Keratinocyte (primary cell): Measurements from ENCODE around the gene CHSY3. TPM values are rescaled to one million over a fixed set of nuclear protein-coding genes. Genes with fewer than 3 reads are reported as not detected.

Experiments used
- DNase-seq: peaks from one replicate; pipeline ENCODE4 v3.0.0-alpha.2; 2011; ENCODE audit warnings: low read depth, missing footprints, low spot score
- FAIRE-seq: peaks from 2 replicates; lab custom pipeline; 2011; peaks lifted over from hg19 to GRCh38; lab: Jason Lieb, UNC
- H2AFZ ChIP-seq: 2 replicates; pipeline ENCODE4 v1.6.0; 2012; ENCODE audit warnings: low read length, control low read depth, inconsistent platforms; ENCODE audit not compliant: control insufficient read depth
- H3K27ac ChIP-seq: 2 replicates; pipeline ENCODE4 v1.5.1; 2011; ENCODE audit warnings: low read length; ENCODE audit not compliant: control insufficient read depth, insufficient read depth
- H3K27me3 ChIP-seq: 3 replicates; pipeline ENCODE4 v1.6.0; 2011; ENCODE audit warnings: low read length; ENCODE audit not compliant: control insufficient read depth, insufficient read depth; ENCODE audit errors: extremely low read depth
- H3K36me3 ChIP-seq, 2 experiments: 2 replicates in 1 of 2; 3 replicates in 1 of 2; pipeline ENCODE4 v1.5.1; 2011; ENCODE audit warnings: low read length in 2 of 2, mild to moderate bottlenecking in 1 of 2; ENCODE audit not compliant: control insufficient read depth in 2 of 2, insufficient read depth in 2 of 2; ENCODE audit errors: extremely low read depth in 1 of 2
- H3K4me1 ChIP-seq: 3 replicates; pipeline ENCODE4 v1.5.1; 2011; ENCODE audit warnings: low read length; ENCODE audit not compliant: control insufficient read depth, insufficient read depth; ENCODE audit errors: extremely low read depth
- H3K4me2 ChIP-seq: 3 replicates; pipeline ENCODE4 v1.6.0; 2011; ENCODE audit warnings: low read depth, low read length; ENCODE audit not compliant: control insufficient read depth, insufficient read depth; ENCODE audit errors: extremely low read depth
- H3K4me3 ChIP-seq, 3 experiments: fragments of 200-600 bp in 1 of 3; sonication (generic) in 1 of 3; 2 replicates in 2 of 3; 3 replicates in 1 of 3; pipeline ENCODE4 v1.5.1; 2011 to 2016; ENCODE audit warnings: low read length in 3 of 3, mild to moderate bottlenecking in 3 of 3, control low read depth in 2 of 3, inconsistent platforms in 1 of 3, low read depth in 1 of 3, mixed read lengths in 1 of 3, mixed run types in 1 of 3, moderate library complexity in 1 of 3; ENCODE audit not compliant: control insufficient read depth in 2 of 3, insufficient read depth in 2 of 3; ENCODE audit errors: extremely low read depth in 1 of 3
- H3K79me2 ChIP-seq: 2 replicates; pipeline ENCODE4 v1.6.0; 2012; ENCODE audit warnings: low read length; ENCODE audit not compliant: control insufficient read depth, insufficient read depth
- H3K9ac ChIP-seq: 3 replicates; pipeline ENCODE4 v1.6.0; 2011; ENCODE audit warnings: low read length; ENCODE audit not compliant: control insufficient read depth, insufficient read depth; ENCODE audit errors: extremely low read depth
- H3K9me1 ChIP-seq: 3 replicates; pipeline ENCODE4 v1.6.0; 2011; ENCODE audit warnings: low read length; ENCODE audit not compliant: control insufficient read depth, insufficient read depth; ENCODE audit errors: extremely low read depth
- H3K9me3 ChIP-seq: 2 replicates; pipeline ENCODE4 v1.5.1; 2012; ENCODE audit warnings: low read depth, low read length; ENCODE audit not compliant: control insufficient read depth
- H4K20me1 ChIP-seq: 3 replicates; pipeline ENCODE4 v1.6.0; 2011; ENCODE audit warnings: low read length; ENCODE audit not compliant: control insufficient read depth, insufficient read depth; ENCODE audit errors: extremely low read depth
- CTCF ChIP-seq, 3 experiments: IDR thresholded peaks in 1 of 3; conservative IDR thresholded peaks in 1 of 3; optimal IDR thresholded peaks in 1 of 3; 2 replicates in 2 of 3; 3 replicates in 1 of 3; pipeline versions ENCODE3 to v1.5.1; 2011; ENCODE audit warnings: low read length in 3 of 3, mild to moderate bottlenecking in 3 of 3, moderate library complexity in 2 of 3, control low read depth in 1 of 3, inconsistent platforms in 1 of 3; ENCODE audit not compliant: insufficient read depth in 2 of 3; ENCODE audit errors: extremely low read depth in 1 of 3
- EZH2 ChIP-seq: IDR thresholded peaks from one replicate; pipeline ENCODE4 v1.6.1; 2012; ENCODE audit warnings: inconsistent platforms, mild to moderate bottlenecking, low read length, moderate library complexity
- dilution Hi-C: fragments of 300-500 bp; cut with MboI; formaldehyde crosslinking; loops from one replicate; pipeline ENCODE4 v1.7.0; 2020; ENCODE audit warnings: low sequenced_read_pairs; ENCODE audit not compliant: extremely low pct_ligation_motif_present
- polyA plus RNA-seq, 5 experiments: library from polyadenylated mRNA; depleted of rRNA in 3 of 5; stranded (reverse) in 3 of 5; stranded (forward) in 1 of 5; unstranded in 1 of 5; fragments of >200 nt; gene quantifications; 1 replicate in 1 of 5; 2 replicates in 3 of 5; 3 replicates in 1 of 5; pipeline versions ENCODE4 v1.2.1 to v1.2.3, GENCODE V29; 2011 to 2012; ENCODE audit warnings: missing spikeins in 2 of 5, low read depth in 1 of 5, low replicate concordance in 1 of 5

Gene CHSY3
- polyA plus RNA-seq, 1 donor (not counting 4 experiments of a cell fraction or from before 2014, with no cell fraction given): 0.47 TPM

- dilution Hi-C loops: no loop called here
- Histone ChIP-seq H3K36me3 (no peaks in the 10 kb centered on the region), H3K4me2 (no peak overlapping the region), H3K9ac (no peak overlapping the region), H3K9me1 (no peaks in the 10 kb centered on the region), H2AFZ (no peak overlapping the region), H3K27ac (no peak overlapping the region), H3K4me1 (no peaks in the 10 kb centered on the region), H3K27me3 (no peaks in the 10 kb centered on the region), H3K4me3 (no peak overlapping the region), H3K9me3 (no peaks in the 10 kb centered on the region), H3K79me2 (no peaks in the 10 kb centered on the region), H4K20me1 (no peaks in the 10 kb centered on the region)
- TF ChIP-seq CTCF (optimal IDR thresholded peaks at IDR 0.05 in 1 of 3, IDR thresholded peaks at IDR 0.05 in 1 of 3, conservative IDR thresholded peaks at IDR 0.05 in 1 of 3; ENCODE audit: extremely low read depth in 1 of 3, insufficient read depth in 2 of 3, low read length in 3 of 3): no peak
- TF ChIP-seq EZH2: no peak
- FAIRE-seq: no peak
- no peak for DNase-seq
These were observed 260.7 kb downstream of the CHSY3 start for GRCh38 chr5:130164966-130165365.

GRCh38 chr5:130166839-130167490 lies 262.7 kb downstream of the CHSY3 start:
- no peak overlapping the region for H3K4me3 ChIP-seq

More at GRCh38 chr5:130166839-130167490, 262.7 kb downstream of the CHSY3 start:
- no peaks in the 10 kb centered on the region for H3K4me1 ChIP-seq
- H3K27me3 ChIP-seq: no peaks in the 10 kb centered on the region
- no peak for DNase-seq
- H3K4me2 ChIP-seq: no peak overlapping the region
- no peaks in the 10 kb centered on the region for H4K20me1 ChIP-seq
- no peaks in the 10 kb centered on the region for H3K36me3 ChIP-seq
- dilution Hi-C loops: no loop called here
- no peak for TF ChIP-seq CTCF (optimal IDR thresholded peaks at IDR 0.05 in 1 of 3, IDR thresholded peaks at IDR 0.05 in 1 of 3, conservative IDR thresholded peaks at IDR 0.05 in 1 of 3; ENCODE audit: extremely low read depth in 1 of 3, insufficient read depth in 2 of 3, low read length in 3 of 3)
- TF ChIP-seq EZH2: no peak
- H3K9me3 ChIP-seq: no peaks in the 10 kb centered on the region
- H3K79me2 ChIP-seq: no peaks in the 10 kb centered on the region
- FAIRE-seq: no peak
- H2AFZ ChIP-seq: no peak overlapping the region
- no peak overlapping the region for H3K27ac ChIP-seq
- H3K9me1 ChIP-seq: no peaks in the 10 kb centered on the region
- no peak overlapping the region for H3K9ac ChIP-seq
